Neural progenitor cell (in vitro differentiated cells): ENCODE results near the gene ZNF169.

Source experiments
- EZH2 ChIP-seq: fragments of 200-600 bp; sonication (generic); IDR thresholded peaks from 2 replicates; pipeline ENCODE4 v1.6.1; 2017; ENCODE audit warnings: antibody characterized with exemption, mild to moderate bottlenecking, moderate library complexity
- EZH2phosphoT487 ChIP-seq: fragments of 200-600 bp; sonication (generic); IDR thresholded peaks from 2 replicates; pipeline ENCODE4 v1.6.1; 2017; ENCODE audit warnings: antibody characterized with exemption
- TF ChIP-seq, protein P1 (sequence below): fragments of 200-600 bp; sonication (generic); IDR thresholded peaks from 2 replicates; pipeline ENCODE4 v1.5.1; 2017; ENCODE audit warnings: antibody characterized with exemption, mild to moderate bottlenecking

GRCh38 chr9:94222870-94223269 is 36.2 kb upstream of the ZNF169 start:
- TF ChIP-seq, protein P1, sequence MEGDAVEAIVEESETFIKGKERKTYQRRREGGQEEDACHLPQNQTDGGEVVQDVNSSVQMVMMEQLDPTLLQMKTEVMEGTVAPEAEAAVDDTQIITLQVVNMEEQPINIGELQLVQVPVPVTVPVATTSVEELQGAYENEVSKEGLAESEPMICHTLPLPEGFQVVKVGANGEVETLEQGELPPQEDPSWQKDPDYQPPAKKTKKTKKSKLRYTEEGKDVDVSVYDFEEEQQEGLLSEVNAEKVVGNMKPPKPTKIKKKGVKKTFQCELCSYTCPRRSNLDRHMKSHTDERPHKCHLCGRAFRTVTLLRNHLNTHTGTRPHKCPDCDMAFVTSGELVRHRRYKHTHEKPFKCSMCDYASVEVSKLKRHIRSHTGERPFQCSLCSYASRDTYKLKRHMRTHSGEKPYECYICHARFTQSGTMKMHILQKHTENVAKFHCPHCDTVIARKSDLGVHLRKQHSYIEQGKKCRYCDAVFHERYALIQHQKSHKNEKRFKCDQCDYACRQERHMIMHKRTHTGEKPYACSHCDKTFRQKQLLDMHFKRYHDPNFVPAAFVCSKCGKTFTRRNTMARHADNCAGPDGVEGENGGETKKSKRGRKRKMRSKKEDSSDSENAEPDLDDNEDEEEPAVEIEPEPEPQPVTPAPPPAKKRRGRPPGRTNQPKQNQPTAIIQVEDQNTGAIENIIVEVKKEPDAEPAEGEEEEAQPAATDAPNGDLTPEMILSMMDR: no peak
- TF ChIP-seq EZH2phosphoT487 (no peak), EZH2 (no peak)
